ENCODE data around the gene TCF15. TPM values are rescaled to one million over a fixed set of nuclear protein-coding genes. Genes with fewer than 3 reads are reported as not detected.

The TCF15 gene
- total RNA-seq, 1 donor from 2014 or later, result not detected

DNA sequence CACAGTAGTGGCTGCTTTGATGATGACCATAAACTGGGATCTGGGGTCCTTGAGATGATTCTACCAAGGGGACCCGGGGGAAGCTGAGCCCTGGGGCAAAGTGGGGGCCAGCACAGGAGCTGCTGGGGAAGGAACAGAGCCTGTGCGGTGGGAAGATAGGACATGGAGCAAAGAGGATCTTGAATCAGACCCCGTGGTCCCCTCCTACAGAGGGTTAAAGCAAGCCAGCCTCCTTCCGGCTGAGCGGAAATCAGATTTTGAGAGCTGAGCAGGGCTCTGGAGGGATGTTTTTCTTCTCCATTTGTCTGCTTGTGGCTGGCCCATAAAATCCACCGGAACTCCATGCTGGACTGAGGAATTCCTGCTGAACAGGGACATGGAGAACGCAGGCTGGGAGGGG lies 10.1 kb upstream of the TCF15 start:
- H3K4me1 ChIP-seq (ENCODE audit: insufficient read depth, low read length), result peaks cover 3% of the 10 kb centered on the region
- no peak overlapping the region for H3K9ac ChIP-seq (ENCODE audit: low read length)
- no peaks in the 10 kb centered on the region for H4K20me1 ChIP-seq (ENCODE audit: insufficient read depth, low read length)
- H3K36me3 ChIP-seq (ENCODE audit: insufficient read depth, low read length), result no peaks in the 10 kb centered on the region
- Mint-ChIP-seq H3K36me3 (ENCODE audit: low read depth, unreplicated experiment) (no peaks in the 10 kb centered on the region), H3K4me3 (ENCODE audit: unreplicated experiment) (no peak overlapping the region), H3K4me1 (ENCODE audit: low read depth, unreplicated experiment) (peaks cover 7% of the 10 kb centered on the region), H3K27me3 (ENCODE audit: low read depth, unreplicated experiment) (peaks cover 13% of the 10 kb centered on the region), H3K9me3 (ENCODE audit: unreplicated experiment) (peaks cover 20% of the 10 kb centered on the region), H3K27ac (ENCODE audit: unreplicated experiment) (no peak overlapping the region)
- H3K9me3 ChIP-seq (ENCODE audit: insufficient read depth, low read depth, low read length), result peaks cover 12% of the 10 kb centered on the region
- H3K79me2 ChIP-seq (ENCODE audit: insufficient read depth, low read length), result no peaks in the 10 kb centered on the region
- TF ChIP-seq, protein P1, sequence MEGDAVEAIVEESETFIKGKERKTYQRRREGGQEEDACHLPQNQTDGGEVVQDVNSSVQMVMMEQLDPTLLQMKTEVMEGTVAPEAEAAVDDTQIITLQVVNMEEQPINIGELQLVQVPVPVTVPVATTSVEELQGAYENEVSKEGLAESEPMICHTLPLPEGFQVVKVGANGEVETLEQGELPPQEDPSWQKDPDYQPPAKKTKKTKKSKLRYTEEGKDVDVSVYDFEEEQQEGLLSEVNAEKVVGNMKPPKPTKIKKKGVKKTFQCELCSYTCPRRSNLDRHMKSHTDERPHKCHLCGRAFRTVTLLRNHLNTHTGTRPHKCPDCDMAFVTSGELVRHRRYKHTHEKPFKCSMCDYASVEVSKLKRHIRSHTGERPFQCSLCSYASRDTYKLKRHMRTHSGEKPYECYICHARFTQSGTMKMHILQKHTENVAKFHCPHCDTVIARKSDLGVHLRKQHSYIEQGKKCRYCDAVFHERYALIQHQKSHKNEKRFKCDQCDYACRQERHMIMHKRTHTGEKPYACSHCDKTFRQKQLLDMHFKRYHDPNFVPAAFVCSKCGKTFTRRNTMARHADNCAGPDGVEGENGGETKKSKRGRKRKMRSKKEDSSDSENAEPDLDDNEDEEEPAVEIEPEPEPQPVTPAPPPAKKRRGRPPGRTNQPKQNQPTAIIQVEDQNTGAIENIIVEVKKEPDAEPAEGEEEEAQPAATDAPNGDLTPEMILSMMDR (IDR thresholded peaks at IDR 0.05; ENCODE audit: insufficient read depth, low read depth, low read length), result no peak
- TF ChIP-seq EZH2 (IDR thresholded peaks at IDR 0.05; ENCODE audit: insufficient read depth, low read length), result no peak
- no peak overlapping the region for H3K4me2 ChIP-seq (ENCODE audit: low read length)
- no peak overlapping the region for H3K4me3 ChIP-seq (ENCODE audit: insufficient read depth, low read depth, low read length)
- no peak overlapping the region for H3K27ac ChIP-seq (ENCODE audit: low read depth, low read length)
- H3K27me3 ChIP-seq (ENCODE audit: insufficient read depth, low read length), result peaks cover 4% of the 10 kb centered on the region
- DNase-seq (ENCODE audit: low read depth) (no peak), FAIRE-seq (no peak)
- no peak overlapping the region for H2AFZ ChIP-seq (ENCODE audit: low read depth, low read length)

DNA sequence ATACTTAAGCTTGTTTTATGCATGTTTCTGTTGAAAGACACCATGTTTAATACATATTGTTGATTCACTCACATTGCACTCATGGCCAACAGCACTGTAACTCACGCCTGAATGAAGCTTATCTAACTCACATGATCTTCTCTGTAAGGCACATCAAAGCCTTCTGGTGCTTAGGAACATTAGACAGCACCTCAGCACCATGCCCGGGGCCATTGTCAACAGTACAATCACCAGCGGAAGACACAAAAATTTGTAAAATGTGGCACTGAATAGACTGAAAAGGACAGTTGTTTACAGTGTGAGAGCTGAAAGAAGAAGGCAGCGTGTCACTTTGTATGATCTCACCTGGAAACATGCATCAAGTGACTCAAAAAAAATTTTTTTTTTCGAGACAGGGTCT lies 8.9 kb upstream of the TCF15 start:
- H3K4me1 Mint-ChIP-seq (ENCODE audit: low read depth, unreplicated experiment), result peaks cover 7% of the 10 kb centered on the region
- H3K79me2 ChIP-seq (ENCODE audit: insufficient read depth, low read length), result no peaks in the 10 kb centered on the region
- no peak overlapping the region for H3K27ac ChIP-seq (ENCODE audit: low read depth, low read length)
- H4K20me1 ChIP-seq (ENCODE audit: insufficient read depth, low read length), result no peaks in the 10 kb centered on the region
- H3K27me3 Mint-ChIP-seq (ENCODE audit: low read depth, unreplicated experiment), result peaks cover 15% of the 10 kb centered on the region
- no peaks in the 10 kb centered on the region for H3K36me3 Mint-ChIP-seq (ENCODE audit: low read depth, unreplicated experiment)
- H3K9ac ChIP-seq (ENCODE audit: low read length), result no peak overlapping the region
- no peak overlapping the region for H3K4me3 Mint-ChIP-seq (ENCODE audit: unreplicated experiment)
- no peak overlapping the region for H3K4me2 ChIP-seq (ENCODE audit: low read length)
- peaks cover 18% of the 10 kb centered on the region for H3K9me3 Mint-ChIP-seq (ENCODE audit: unreplicated experiment)
- no peak overlapping the region for H2AFZ ChIP-seq (ENCODE audit: low read depth, low read length)
- no peak overlapping the region for H3K4me3 ChIP-seq (ENCODE audit: insufficient read depth, low read depth, low read length)
- TF ChIP-seq, protein P1 (IDR thresholded peaks at IDR 0.05; ENCODE audit: insufficient read depth, low read depth, low read length), result no peak
- no peak for TF ChIP-seq EZH2 (IDR thresholded peaks at IDR 0.05; ENCODE audit: insufficient read depth, low read length)
- H3K27ac Mint-ChIP-seq (ENCODE audit: unreplicated experiment), result no peak overlapping the region
- no peak for FAIRE-seq
- peaks cover 8% of the 10 kb centered on the region for H3K27me3 ChIP-seq (ENCODE audit: insufficient read depth, low read length)
- H3K9me3 ChIP-seq (ENCODE audit: insufficient read depth, low read depth, low read length), result peaks cover 12% of the 10 kb centered on the region
- no peaks in the 10 kb centered on the region for H3K36me3 ChIP-seq (ENCODE audit: insufficient read depth, low read length)
- no peak for DNase-seq (ENCODE audit: low read depth)
- peaks cover 3% of the 10 kb centered on the region for H3K4me1 ChIP-seq (ENCODE audit: insufficient read depth, low read length)

DNA sequence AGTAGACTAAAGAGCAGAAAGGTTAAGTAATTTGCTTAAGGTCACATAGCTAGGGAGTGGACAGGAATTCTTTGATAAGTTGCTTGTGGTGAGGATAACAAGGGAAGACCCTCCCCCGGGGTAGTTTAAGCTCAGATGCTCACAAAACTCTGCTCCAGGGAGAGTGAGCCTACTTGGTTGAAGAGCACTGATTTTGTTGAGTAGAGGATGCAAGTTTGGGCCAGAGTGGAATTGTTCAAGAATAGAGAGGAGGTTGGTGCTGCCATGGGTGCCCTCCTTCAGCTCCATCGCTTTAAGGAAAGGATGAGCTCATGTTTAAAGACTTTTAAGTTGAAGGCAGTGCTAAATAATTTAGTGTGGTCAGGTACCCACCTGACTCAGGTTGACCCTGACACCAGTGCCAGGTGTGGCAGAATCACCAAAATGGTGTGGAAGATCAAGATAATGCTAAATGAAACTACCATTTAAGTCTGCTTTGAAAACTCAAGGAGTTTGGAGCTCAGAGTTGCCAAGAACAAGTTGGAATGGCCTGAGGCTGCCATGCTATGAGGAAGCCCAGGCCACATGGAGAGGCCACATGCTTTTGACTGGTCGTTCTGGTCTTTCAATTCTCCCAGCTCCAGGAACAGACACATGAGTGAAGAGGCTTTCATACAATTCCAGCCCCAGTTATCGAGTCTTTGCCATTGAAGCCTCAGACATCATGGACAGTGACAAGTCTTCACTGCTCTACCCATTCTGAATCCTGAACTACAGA lies 8.0 kb upstream of the TCF15 start:
- Mint-ChIP-seq H3K27ac (ENCODE audit: unreplicated experiment) (no peak overlapping the region), H3K9me3 (ENCODE audit: unreplicated experiment) (peaks cover 18% of the 10 kb centered on the region), H3K36me3 (ENCODE audit: low read depth, unreplicated experiment) (no peaks in the 10 kb centered on the region), H3K27me3 (ENCODE audit: low read depth, unreplicated experiment) (peaks cover 24% of the 10 kb centered on the region), H3K4me1 (ENCODE audit: low read depth, unreplicated experiment) (peaks cover 7% of the 10 kb centered on the region), H3K4me3 (ENCODE audit: unreplicated experiment) (no peak overlapping the region)
- TF ChIP-seq, protein P1 (IDR thresholded peaks at IDR 0.05; ENCODE audit: insufficient read depth, low read depth, low read length), result no peak
- TF ChIP-seq EZH2 (IDR thresholded peaks at IDR 0.05; ENCODE audit: insufficient read depth, low read length), result no peak
- Histone ChIP-seq H3K4me2 (ENCODE audit: low read length) (no peak overlapping the region), H2AFZ (ENCODE audit: low read depth, low read length) (no peak overlapping the region), H3K27ac (ENCODE audit: low read depth, low read length) (no peak overlapping the region), H3K36me3 (ENCODE audit: insufficient read depth, low read length) (no peaks in the 10 kb centered on the region), H3K27me3 (ENCODE audit: insufficient read depth, low read length) (peaks cover 10% of the 10 kb centered on the region), H3K4me3 (ENCODE audit: insufficient read depth, low read depth, low read length) (no peak overlapping the region), H3K4me1 (ENCODE audit: insufficient read depth, low read length) (peaks cover 3% of the 10 kb centered on the region), H3K79me2 (ENCODE audit: insufficient read depth, low read length) (no peaks in the 10 kb centered on the region), H4K20me1 (ENCODE audit: insufficient read depth, low read length) (no peaks in the 10 kb centered on the region), H3K9me3 (ENCODE audit: insufficient read depth, low read depth, low read length) (peaks cover 12% of the 10 kb centered on the region), H3K9ac (ENCODE audit: low read length) (no peak overlapping the region)
- FAIRE-seq (no peak), DNase-seq (ENCODE audit: low read depth) (no peak)

All from astrocyte (in vitro differentiated cells and primary cell).